Motor neuron (in vitro differentiated cells): ENCODE measurements around the gene SCYGR4. TPM values are rescaled to one million over a fixed set of nuclear protein-coding genes. Genes with fewer than 3 reads are reported as not detected.
"Not testable (repeated sequence)": the region's sequence is repeated elsewhere in the genome, so short reads cannot be mapped to it uniquely, and the experiment has no call there.

Experiments used
- ATAC-seq, 8 experiments: fragments of 200-7000 bp; cut with Tn5 transposase; replicated peaks in 6 of 8; 2 replicates each; pipeline ENCODE4 v1.8.0; 2021; ENCODE audit warnings: mild to moderate bottlenecking in 8 of 8, moderate library complexity in 8 of 8
- H3K27ac ChIP-seq, 2 donors: fragments of 250-450 bp; sonication (Bioruptor Pico); 2 replicates each; pipeline ENCODE4 v1.9.0; 2021; ENCODE audit warnings: antibody characterized with exemption in 2 of 2, mild to moderate bottlenecking in 2 of 2, moderate library complexity in 1 of 2
- H3K4me1 ChIP-seq, 2 donors: fragments of 250-450 bp; sonication (Bioruptor Pico); replicated peaks in 1 of 2; 2 replicates each; pipeline ENCODE4 v1.6.1; 2021; ENCODE audit warnings: antibody characterized with exemption in 2 of 2, mild to moderate bottlenecking in 2 of 2, moderate library complexity in 1 of 2
- H3K4me3 ChIP-seq, 5 donors: fragments of 250-450 bp; sonication (Bioruptor Pico); 2 replicates each; pipeline ENCODE4 v1.9.0; 2021; ENCODE audit warnings: antibody characterized with exemption in 5 of 5, mild to moderate bottlenecking in 5 of 5, moderate library complexity in 4 of 5
- WGBS, 10 experiments: fragments of 450-650 bp; shearing (Covaris generic); methylation state at CpG; one replicate each; pipeline ENCODE4 v1.0.0; 2022; 5-methylcytosine and 5-hydroxymethylcytosine counted together
- in situ Hi-C, 9 experiments: fragments of 400-800 bp; cut with MboI; loops; one replicate each; pipeline ENCODE4 v1.15.0; 2021; ENCODE audit warnings: low sequenced_read_pairs in 9 of 9, low pct_unique_long_range_greater_than_20kb in 2 of 9; ENCODE audit not compliant: unreplicated experiment in 9 of 9
- total RNA-seq, 8 experiments: library from RNA; unstranded; fragments of 300-600 nt; gene quantifications; 2 replicates each; pipeline versions ENCODE4 v1.2.3 to v1.2.4, GENCODE V29; 2022

Gene SCYGR4
- total RNA-seq, 8 experiments from 2014 or later = 0.36 to 0.62 TPM; not detected in 6

- in situ Hi-C loops, ATAC-seq, H3K4me3 ChIP-seq: not testable (repeated sequence)
Measured at GRCh38 chr2:227598835-227599503, 18.3 kb upstream of the SCYGR4 start, which contains the start of gene SCYGR2. TSS of gene SCYGR2 (plus strand) at chr2:227598893. CDS start at chr2:227598893, 0 bp downstream.

DNA sequence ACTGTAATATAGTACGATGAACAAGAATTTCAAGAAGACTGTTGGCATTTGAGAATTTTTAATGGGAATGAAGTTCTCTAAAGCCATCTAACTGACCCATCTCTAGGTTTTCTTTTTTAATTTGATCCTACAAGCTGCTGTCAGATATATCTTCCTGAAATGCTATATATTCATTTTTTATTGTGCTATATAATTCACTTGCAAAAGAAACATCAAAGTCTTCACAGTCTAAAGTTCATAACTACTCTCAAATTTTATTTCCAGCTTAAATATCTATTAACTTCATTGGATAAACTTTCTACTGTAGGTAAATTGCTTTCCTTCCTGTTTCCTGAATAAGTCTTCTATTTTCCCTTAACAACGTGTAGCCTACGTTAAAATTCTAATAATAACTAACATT, 14.9 kb upstream of the SCYGR4 start:
- no peak for ATAC-seq
- no peak overlapping the region for H3K27ac ChIP-seq
- in situ Hi-C loops = no loop called here
- WGBS, 10 experiments = 50 to 100% (median 81%) methylated on average over 1 to 3 of the region's 3 CpGs; no CpG with 5 or more reads in 1 of the 10 experiments
- no peak overlapping the region for H3K4me3 ChIP-seq
- H3K4me1 ChIP-seq = no peaks in the 10 kb centered on the region

More at GRCh38 chr2:227598835-227599503, 18.3 kb upstream of the SCYGR4 start, which contains the start of gene SCYGR2:
- H3K27ac ChIP-seq, H3K4me1 ChIP-seq: not testable (repeated sequence)
- 18 to 96% (median 71%) methylated on average over 1 to 6 of the region's 16 CpGs; no CpG with 5 or more reads in 2 of the 10 experiments for WGBS, 10 experiments

DNA sequence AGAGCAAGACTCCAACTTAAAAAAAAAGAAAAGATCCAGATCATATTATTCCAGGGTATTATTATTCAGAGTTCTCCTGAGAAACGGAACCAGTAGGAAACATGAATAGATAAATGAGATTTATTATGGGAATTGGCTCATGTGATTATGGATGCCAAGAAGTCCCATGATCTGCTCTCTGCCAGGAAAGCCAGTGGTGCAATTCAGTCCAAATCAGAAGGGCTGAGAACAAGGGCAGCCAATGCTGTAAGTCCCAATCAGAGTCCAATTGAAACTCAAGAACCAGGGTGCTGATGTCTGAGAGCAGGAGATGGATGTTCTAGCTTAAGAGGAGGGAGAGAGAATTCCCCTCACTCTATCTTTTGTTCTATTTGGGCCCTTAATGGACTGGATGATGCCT, 10.8 kb upstream of the SCYGR4 start:
- H3K4me3 ChIP-seq = no peak overlapping the region
- in situ Hi-C loops = no loop called here
- WGBS, 10 experiments = 0 to 100% (median 0%) methylated on average over 1 of the region's 1 CpG; no CpG with 5 or more reads in 5 of the 10 experiments
- ATAC-seq = peak in 3 of 8 experiments; percentile 27 to 96 (median 53)
- no peak overlapping the region for H3K27ac ChIP-seq
- no peaks in the 10 kb centered on the region for H3K4me1 ChIP-seq

- WGBS, 10 experiments = 0 to 80% (median 50%) methylated on average over 1 to 3 of the region's 3 CpGs; no CpG with 5 or more reads in 1 of the 10 experiments
- Histone ChIP-seq H3K4me3 (no peak overlapping the region), H3K27ac (no peak overlapping the region), H3K4me1 (no peaks in the 10 kb centered on the region)
- no peak for ATAC-seq
- in situ Hi-C loops = no loop called here
Measured at GRCh38 chr2:227607941-227608340, 9.4 kb upstream of the SCYGR4 start.

GRCh38 chr2:227608561-227609338, 8.5 kb upstream of the SCYGR4 start:
- in situ Hi-C loops = no loop called here

DNA sequence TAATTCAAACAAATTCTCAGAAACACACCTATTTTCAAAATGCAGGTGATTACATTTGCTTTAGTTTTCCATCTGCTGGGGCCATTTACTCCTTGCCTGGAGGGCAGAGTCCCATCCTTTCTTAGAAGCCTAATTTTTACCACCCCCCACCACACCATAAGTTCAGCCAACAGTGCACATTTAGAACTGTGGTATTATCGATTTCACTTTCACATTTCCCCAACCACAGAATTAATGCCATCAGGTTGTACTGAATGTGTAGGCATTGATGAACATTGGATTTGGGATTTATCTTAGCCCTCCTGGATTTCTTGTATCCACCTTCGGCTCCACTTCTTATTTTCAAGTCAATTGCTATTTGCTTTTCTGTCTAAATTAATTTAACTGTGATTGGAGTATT, 7.2 kb upstream of the SCYGR4 start:
- no peak overlapping the region for H3K4me3 ChIP-seq
- in situ Hi-C loops = no loop called here
- 35 to 100% (median 94%) methylated on average over 1 to 2 of the region's 2 CpGs; no CpG with 5 or more reads in 1 of the 10 experiments for WGBS, 10 experiments
- no peak overlapping the region for H3K27ac ChIP-seq
- ATAC-seq = no peak
- no peaks in the 10 kb centered on the region for H3K4me1 ChIP-seq

More at GRCh38 chr2:227608561-227609338, 8.5 kb upstream of the SCYGR4 start:
- no peak for ATAC-seq
- 0 to 93% (median 70%) methylated on average over 1 to 6 of the region's 16 CpGs; no CpG with 5 or more reads in 1 of the 10 experiments for WGBS, 10 experiments
- Histone ChIP-seq H3K4me1 (no peaks in the 10 kb centered on the region), H3K4me3 (no peak overlapping the region), H3K27ac (no peak overlapping the region)

GRCh38 chr2:227612546-227613271, 4.6 kb upstream of the SCYGR4 start:
- Histone ChIP-seq H3K27ac (no peak overlapping the region), H3K4me3 (no peak overlapping the region), H3K4me1 (peaks cover 0 to 2% of the 10 kb centered on the region in 2 donors)
- WGBS, 10 experiments = 30 to 100% (median 67%) methylated on average over 1 to 8 of the region's 11 CpGs; no CpG with 5 or more reads in 1 of the 10 experiments
- peak in 1 of 8 experiments; percentile 22 for ATAC-seq
- in situ Hi-C loops = no loop called here

DNA sequence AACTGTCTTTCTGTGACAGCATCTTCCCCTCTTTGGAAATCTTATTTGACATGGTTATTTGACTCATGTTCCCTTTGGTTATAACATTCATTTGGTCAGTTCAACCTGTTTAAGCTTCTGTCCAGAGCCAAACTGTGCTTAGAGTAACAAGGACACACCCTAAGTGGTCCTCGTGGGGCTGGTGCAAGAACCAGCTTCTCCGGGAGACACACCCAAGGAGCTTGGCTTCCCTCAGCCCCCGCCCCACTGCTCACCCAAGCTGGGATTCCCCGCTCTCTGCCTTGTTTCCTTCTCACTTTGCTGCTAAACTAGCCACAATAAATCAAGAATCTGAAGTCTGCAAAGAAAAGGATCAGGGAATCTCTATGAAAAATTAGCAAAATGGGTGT, 4.0 kb upstream of the SCYGR4 start:
- WGBS, 10 experiments = 0 to 100% (median 86%) methylated on average over 1 to 3 of the region's 4 CpGs; no CpG with 5 or more reads in 5 of the 10 experiments
- Histone ChIP-seq H3K4me3 (no peak overlapping the region), H3K4me1 (peaks cover 0 to 2% of the 10 kb centered on the region in 2 donors), H3K27ac (no peak overlapping the region)
- in situ Hi-C loops = no loop called here
- no peak for ATAC-seq

DNA sequence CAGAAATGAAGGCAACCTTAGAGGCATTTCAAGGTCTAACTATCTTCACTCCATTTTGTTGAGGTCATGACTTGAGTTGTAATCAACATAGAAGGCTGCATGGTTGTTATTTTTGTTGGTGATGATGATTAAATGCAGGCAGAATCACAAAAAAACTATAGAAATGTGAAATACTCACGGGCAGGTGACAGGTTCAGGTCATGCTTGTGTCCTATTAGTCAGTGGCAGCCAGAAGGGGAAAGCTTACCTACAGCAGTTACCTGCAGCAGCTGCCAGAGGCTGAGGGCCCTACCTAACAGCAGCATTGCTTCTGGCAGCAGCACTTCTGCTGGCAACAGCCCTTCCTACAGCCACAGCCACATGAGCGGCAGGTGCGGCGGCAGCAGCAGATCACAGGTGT, 3.1 kb upstream of the SCYGR4 start:
- H3K4me3 ChIP-seq = no peak overlapping the region
- 0 to 89% (median 50%) methylated on average over 1 of the region's 4 CpGs; no CpG with 5 or more reads in 4 of the 10 experiments for WGBS, 10 experiments
- H3K4me1 ChIP-seq = peaks cover 0 to 2% of the 10 kb centered on the region in 2 donors
- no peak overlapping the region for H3K27ac ChIP-seq
- ATAC-seq = no peak
- in situ Hi-C loops = no loop called here

DNA sequence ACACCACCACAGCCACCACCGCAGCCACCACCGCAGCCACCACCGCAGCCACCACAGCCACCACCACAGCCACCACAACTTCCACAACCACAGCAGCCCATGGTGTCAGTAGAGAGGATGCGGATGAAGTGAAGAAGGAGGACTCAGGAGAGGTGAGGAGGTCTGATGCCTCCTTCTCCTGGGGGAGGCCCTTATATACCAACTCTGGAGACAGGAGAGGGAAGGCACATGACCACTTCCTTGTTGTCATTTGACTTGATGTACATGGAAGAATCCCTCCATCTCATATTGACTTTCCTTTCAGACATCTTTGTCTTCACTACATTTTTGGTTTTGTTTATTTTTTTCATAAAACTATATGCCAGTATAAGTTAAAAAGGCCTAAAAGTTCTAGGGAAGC, 2.6 kb upstream of the SCYGR4 start, which contains the start of gene SCYGR3:
Gene SCYGR3 (minus strand): TSS at position 101 of the 400 bp plus-strand sequence. CDS start 0 bp downstream, at position 101.
- in situ Hi-C loops = no loop called here
- ATAC-seq = no peak
- Histone ChIP-seq H3K4me3 (no peak within 1 kb of the TSS), H3K27ac (no peak within 1 kb of the TSS), H3K4me1 (peaks cover 0 to 2% of the 10 kb centered on the region in 2 donors)
- 100% methylated on average over 1 of the region's 4 CpGs; no CpG with 5 or more reads in 7 of the 10 experiments for WGBS, 10 experiments

DNA sequence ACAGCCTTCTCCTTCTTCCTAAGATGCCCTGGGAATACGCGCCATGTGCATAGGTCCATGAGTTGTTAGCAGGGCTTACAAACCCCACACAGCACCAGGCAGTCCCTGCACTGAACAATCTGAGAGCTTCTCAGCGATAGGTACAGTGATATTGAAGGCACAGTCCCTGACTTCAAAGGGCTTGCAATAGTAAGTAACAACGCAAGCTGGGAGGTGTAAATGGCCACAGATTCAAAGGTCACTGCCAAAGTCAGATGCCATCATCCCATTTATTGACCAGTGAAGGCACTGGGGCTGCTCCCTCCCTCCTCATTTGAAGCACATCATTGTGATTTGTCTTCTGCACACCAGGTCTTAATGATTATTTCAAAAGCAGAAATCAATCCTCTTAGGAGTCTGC, 2.1 kb upstream of the SCYGR4 start:
- WGBS, 10 experiments = 59 to 93% (median 72%) methylated on average over 2 to 4 of the region's 4 CpGs; no CpG with 5 or more reads in 5 of the 10 experiments
- peaks cover 0 to 2% of the 10 kb centered on the region in 2 donors for H3K4me1 ChIP-seq
- no peak overlapping the region for H3K27ac ChIP-seq
- H3K4me3 ChIP-seq = no peak overlapping the region
- in situ Hi-C loops = no loop called here
- no peak for ATAC-seq

- Histone ChIP-seq H3K4me3 (no peak overlapping the region), H3K4me1 (peaks cover 0 to 2% of the 10 kb centered on the region in 2 donors), H3K27ac (no peak overlapping the region)
- no peak for ATAC-seq
- 0 to 96% (median 79%) methylated on average over 1 to 5 of the region's 5 CpGs; no CpG with 5 or more reads in 2 of the 10 experiments for WGBS, 10 experiments
- in situ Hi-C loops = no loop called here
Measured at GRCh38 chr2:227615906-227616305, 1.4 kb upstream of the SCYGR4 start.
